ENCODE measurements around the gene ARSK.
"Not testable (repeated sequence)": the region's sequence is repeated elsewhere in the genome, so short reads cannot be mapped to it uniquely, and the experiment has no call there.

ARSK gene

DNA sequence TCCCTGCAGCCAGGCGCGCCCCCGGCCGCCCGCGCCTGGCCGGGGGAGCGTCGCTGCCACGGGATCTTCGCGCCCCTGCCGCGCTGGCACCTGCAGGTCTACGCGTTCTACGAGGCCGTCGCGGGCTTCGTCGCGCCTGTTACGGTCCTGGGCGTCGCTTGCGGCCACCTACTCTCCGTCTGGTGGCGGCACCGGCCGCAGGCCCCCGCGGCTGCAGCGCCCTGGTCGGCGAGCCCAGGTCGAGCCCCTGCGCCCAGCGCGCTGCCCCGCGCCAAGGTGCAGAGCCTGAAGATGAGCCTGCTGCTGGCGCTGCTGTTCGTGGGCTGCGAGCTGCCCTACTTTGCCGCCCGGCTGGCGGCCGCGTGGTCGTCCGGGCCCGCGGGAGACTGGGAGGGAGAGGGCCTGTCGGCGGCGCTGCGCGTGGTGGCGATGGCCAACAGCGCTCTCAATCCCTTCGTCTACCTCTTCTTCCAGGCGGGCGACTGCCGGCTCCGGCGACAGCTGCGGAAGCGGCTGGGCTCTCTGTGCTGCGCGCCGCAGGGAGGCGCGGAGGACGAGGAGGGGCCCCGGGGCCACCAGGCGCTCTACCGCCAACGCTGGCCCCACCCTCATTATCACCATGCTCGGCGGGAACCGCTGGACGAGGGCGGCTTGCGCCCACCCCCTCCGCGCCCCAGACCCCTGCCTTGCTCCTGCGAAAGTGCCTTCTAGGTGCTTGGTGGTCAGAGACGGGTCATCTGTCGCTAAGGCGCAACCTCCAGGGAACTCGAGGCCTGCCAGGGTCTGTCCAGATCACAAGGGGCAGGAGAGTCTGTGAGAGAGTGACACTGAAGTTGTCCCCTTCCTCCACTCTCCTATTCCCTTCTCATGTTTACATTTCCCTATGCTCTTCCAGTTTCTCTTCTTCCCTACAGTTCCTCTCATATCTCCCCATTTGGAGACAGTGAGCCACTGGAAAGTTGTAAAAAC, 66.3 kb downstream of the ARSK start:
- DNase-seq = peak in 4 of 56 donors; percentile 0 to 24 (median 8)

DNA sequence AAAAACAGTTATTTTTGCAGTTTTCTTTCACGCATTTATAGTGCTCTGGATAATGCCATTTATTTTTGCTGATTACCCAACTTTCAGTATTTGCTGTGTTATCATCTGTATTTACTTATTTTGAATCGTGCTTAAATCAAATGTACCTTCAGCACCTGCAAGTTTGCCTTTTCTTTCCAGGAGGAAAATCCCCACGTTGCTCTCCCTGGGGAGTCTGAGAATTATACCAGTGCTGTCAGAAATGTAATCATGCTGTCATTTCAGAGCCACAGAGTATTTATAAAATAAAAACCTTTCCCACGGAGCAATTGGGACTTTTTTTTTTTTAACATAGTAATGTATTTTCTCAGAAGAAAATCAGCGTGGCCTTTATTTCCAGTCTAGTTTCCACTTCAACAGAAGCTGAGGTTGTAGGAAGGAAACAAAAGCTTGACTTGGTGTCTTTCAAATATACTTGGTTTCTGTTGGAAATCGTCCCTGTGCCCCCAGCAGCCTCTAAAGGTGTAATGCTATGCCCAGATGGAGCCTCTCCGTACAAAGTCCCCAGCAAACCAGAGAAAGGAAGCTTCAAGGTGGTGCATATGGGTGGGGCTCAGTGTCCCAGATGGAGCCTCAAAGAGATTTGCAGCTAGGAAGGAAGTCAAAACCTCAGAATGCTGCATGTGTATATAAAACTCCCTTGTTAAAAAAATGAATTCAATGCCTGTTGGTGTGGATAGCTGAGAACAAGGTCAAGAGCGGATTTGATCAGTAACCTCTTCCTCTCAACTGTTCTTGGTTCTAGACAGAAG, 67.1 kb downstream of the ARSK start:
- DNase-seq = no peak

DNA sequence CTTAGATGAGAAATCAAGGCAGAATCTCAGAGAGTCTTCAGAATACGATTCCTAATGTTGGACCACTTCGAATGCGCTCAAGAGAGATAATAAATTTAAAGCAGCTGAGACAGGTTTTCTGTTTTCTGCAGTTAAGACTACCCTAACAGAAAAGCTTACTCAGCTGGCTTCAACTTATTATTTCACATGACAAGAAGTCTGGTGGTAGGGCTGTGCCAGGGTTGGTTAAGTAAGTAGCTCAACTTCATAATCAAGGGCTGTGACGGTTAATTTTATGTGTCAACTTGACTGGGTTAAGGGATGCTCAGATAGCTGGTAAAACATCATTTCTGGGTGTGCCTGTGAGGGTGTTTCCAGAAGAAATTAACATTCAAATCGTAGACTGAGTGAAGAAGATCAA, 68.8 kb downstream of the ARSK start:
- DNase-seq = no peak

DNA sequence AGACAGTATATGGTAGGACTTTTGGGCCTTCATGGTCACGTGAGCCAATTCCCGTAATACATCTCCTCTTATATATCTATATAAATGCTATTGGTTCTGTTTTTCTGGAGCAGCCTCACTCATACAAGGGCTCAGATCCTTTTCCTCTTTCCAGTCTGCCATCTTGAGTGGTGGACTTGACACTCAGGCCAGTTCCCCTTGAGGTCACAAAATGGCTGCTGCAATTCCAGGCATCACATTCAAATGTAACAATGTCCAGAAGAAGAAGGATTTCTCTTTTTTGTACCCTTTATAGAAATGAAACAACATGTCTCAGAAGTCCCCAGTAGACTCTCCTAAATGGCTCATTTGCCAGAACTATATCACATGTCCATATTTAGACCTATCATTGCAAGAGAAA, 69.5 kb downstream of the ARSK start:
- DNase-seq = no peak

DNA sequence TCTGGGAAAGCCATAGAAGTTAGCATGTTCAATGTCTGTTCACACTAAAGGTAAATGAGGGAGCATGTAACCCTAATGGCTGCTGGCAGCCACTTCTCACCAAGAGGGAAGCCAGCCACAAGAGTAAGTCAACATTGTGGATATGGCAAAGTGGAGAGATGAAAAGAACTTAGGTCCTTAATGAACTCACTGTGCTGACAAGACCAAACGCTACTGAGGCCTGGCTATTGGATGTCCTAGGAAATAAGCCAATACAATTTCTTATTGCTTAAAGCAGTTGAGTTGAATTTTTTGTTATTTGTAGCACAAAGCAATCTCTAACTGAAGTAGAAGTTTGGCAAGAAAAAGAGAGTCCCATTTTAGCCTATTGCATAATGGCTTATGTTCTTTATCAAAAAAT, 71.8 kb downstream of the ARSK start:
- DNase-seq = no peak

DNA sequence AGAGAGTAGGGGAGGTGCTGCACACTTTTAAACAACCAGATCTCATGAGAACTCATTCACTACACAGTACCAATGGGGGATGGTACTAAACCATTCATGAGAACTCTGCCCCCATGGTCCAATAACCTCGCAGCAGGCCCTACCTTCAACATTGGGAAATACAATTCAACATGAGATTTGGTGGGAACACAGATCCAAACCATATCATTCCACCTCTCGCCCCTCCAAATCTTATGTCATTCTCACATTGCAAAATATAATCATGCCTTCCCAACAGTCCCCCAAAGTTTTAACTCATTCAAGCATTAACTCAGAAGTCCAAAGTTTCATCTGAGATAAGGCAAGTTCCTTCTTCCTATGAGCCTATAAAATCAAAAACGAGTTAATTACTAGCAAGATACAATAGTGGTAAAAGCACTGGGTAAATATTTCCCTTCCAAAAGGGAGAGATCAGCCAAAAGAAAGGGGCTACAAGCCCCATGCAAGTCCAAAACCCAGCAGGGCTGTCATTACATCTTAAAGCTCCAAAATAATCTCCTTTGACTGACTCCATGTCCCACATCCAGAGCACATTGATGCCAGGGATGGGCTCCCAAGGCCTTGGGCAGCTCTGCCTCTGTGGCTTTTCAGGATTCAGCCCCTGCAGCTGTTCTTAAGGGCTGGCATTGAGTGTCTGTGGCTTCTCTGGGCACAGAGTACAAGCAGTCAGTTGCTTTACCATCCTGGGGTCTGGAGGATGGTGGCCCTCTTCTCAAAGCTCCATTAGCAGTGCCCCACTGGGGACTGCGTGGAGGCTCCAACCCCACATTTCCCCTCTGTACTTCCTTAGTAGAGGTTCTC, 73.3 kb downstream of the ARSK start:
- DNase-seq = no peak

DNA sequence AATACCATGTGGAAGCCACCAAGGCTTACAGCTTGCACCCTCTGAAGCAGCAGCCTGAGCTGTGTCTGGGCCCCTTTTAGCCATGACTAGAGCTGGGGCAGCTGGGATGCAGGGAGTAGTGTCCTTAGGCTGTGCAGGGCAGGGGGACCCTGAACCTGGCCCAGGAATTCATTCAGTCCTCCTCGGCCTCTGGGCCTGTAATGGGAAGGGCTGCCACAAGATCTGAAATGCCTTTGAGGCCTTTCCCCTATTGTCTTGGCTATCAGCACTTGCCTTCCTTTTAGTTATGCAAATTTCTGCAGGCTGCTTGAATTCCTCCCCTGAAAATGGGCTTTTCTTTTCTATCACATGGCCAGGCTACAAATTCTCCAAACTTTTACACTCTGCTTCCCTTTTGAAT, 74.0 kb downstream of the ARSK start:
- no peak for DNase-seq

DNA sequence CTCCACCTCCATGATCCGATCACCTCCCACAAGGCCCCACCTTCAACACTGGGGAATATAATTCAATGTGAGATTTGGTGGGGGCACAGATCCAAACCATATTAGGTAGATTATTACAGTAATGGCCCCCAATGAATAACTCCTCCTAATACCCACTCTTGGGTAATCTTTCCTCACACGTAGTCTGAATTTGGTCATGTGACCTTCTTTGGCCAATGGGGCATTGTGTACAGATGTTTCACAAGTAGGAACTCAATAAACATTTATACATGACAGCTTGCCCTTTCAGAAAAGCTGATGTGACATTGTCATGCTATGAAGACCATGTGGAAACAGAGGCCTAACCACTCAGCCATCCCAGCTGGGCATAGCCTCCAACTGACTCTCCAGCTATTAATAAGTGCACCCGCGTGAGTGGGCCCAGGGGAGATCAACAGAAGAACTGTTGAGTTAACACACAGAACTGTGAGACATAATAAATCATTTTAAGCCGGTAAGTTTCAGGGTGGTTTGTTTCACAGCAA, 75.6 kb downstream of the ARSK start:
- DNase-seq = no peak

DNA sequence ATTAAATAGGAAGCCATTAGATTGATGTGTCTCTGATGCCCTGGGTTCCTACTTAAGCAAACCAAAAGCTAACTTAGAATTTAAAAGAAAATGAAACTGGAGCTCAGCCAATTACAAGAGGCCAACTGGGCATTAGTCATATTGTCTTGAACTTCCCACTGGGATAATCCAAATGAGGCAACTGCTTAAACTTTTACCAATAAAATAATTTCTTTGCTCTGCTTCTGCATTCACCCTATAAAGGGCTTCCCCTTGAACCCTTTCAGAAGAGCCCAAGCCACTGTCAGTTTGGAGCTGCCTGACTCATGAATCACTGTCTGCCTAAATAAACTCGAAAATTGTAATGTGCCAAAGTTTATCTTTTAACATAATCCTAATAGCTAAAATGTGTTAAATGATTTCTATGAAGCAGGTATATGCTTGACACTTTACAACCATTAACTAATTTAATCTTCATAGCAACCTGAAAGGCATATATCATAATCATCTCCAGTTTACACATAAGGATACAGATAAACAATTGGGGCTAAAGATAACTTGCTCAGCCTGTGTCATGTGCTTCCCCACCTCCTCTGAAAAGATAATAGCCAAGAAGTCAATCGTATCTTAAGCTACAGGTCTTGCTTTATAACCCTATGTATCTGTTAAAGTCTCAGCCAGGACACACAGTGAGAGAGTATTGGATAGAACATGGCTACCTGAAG, 76.5 kb downstream of the ARSK start:
- no peak for DNase-seq

DNA sequence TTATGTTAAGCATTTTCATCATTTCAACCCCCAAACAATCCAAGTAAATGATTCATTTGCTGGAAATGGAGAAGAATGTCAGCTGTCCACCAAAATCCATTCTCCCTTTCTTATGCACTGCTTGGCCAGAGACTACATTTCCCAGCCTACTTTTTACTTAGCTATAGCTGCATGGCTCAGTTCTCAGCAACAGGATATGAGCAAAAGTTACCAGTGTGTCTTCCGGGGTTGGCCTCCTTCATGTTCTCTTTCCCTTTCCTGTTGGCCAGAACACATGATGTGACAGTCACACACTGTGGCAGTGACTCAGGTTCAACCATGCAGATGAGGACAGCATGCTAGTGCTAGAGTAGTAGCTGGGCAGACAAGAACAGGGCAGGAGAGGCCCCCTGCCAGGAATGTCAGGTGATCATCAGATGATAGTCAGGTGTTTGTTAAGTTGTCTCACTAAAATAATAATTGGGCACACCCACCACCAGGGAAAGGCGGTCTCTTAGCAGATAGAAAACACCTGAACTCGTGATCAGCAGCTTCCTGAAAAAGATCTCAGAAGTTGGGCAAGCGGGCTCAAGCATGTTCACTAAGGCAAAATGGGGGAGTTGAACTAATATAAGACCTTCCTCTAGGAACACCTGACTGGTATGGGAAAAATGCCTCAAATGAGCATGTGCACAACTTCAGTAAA, 77.2 kb downstream of the ARSK start:
- DNase-seq = no peak

DNA sequence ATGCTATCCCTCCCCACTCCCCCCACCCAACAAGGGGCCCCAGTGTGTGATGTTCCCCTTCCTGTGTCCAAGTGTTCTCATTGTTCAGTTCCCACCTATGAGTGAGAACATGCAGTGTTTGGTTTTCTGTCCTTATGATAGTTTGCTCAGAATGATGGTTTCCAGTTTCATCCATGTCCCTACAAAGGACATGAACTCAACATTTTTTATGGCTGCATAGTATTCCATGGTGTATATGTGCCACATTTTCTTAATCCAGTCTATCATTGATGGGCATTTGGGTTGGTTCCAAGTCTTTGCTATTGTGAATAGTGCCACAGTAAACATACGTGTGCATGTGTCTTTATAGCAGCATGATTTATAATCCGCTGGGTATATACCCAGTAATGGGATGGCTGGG, 78.0 kb downstream of the ARSK start:
- not testable (repeated sequence) for DNase-seq

DNA sequence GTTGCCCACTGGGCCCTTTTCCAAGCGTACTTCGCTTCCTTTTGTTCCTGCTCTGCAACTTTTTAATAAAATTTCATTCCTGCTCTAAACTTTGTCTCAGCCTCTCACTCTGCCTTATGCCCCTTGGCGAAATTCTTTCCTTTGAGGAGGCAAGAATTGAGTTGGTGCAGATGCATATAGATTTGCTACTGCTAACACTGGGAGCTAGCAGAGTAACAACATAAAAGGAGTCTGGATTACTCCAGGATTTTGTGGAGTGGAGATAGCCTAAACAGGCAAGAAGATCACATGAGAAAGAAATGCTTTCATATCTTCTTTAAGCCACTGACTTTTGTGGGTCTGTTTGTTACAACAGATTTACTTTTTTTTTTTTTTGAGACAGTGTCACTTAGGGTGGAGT, 78.8 kb downstream of the ARSK start:
- DNase-seq = no peak

DNA sequence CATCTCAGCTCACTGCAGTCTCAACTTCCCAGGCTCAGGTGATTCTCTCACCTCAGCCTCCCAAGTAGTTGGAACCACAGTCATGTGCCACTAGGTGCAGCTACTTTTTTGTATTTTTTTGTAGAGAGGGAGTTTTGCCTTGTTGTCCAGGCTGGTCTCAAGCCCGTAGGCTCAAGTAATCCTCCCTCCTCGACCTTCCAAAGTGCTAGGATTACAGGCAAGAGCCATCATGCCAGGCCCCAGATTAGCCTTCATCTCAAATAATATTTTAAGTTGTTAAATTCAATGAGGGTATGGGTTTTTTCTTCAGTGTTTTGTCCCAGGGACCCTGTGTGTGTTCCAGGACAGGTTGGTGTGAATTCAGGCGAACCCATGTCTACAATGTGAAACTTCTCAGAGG, 79.2 kb downstream of the ARSK start:
- DNase-seq = no peak

DNA sequence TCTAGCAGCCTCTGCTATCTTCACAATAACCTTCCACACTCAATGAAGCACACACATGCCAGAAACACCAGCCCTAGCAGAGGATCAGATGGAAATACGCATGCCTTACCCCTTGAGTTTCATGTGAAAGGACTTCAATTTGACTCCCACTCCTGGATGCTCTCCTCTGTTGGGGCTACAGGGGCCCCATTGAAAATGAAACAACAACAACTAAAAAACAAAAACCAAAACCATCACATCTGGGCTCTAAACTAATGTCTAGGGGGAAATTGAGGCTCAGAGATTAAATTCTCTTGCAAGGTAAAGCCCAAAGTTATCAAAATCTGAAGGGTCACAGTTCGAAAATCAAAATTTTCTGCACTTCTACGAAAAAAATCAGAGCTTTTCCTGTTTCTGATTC, 83.7 kb downstream of the ARSK start:
- no peak for DNase-seq

DNA sequence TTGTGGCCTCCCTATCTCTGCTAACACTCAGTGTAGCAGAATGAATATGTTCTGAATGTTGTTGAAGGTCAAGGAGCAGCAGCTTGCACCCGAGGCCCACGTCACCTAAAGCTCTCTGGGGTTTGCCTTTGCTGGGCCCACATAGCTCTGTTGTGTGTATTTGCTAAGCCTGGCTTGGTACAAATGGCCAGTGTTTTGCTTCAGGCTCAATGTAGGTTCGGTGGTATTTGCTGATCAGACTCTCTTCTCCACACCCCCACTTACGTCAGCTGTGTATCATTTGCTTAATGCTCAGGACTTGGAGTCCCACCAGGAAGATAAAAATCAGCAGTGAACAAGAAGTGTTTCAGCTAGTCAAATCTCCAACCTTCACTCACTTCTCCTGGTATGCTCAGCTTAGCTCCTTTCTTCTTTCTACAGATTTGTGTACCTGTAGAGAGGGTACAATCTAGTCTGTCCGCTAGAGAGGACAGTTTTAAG, 86.9 kb downstream of the ARSK start:
- DNase-seq = no peak

DNA sequence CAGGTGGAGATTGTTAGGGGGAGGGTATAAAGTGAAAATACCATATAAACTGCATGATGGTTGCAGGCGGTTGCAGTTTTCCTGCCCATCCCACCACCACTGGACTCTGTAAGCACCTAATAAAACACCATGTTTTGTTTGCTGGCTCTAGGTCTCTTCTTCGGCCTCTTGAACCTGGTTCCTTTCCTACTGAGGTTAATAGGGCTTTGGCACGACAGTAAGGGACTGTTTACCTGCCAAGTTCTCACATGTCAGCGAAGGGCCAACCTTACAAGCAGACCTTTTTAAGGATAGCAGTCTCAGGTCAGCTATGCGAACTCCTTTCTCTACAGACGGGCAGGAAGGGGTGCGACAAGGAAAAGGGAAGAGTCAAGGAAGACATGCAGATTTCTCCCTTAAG, 88.3 kb downstream of the ARSK start:
- no peak for DNase-seq

DNA sequence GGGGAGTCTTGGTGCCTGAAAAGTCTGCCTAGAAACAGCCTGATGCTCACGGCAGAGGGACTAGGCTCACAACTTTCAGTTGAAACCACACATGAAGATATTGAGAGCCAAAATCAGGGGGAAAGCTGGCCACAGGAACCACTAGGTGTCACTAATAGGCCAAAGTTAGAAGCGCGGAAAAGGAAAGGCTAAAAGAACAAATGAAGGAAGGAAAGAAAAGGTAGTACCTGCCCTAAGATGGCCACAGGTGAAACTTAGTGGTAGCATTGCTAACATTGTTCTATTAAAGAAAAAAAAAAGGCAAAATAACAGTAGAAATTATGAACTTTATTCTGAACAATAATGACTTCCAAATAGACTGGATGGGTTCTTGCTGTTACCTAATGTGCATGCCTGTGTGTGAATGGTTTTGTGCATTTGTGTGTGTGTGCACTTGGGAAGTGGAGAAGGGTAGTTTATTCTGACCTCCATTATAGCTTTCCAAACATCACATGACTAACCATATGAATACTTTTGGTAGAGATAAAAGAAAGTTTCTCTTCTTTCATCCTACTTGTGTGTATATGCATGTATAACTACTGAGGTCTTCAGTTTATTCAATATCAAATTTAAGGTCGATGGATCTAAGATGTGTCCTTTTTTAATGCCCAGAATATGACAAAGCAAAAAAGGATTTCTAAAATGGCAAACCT, 89.6 kb downstream of the ARSK start:
- DNase-seq = peak in 18 of 56 donors; percentile 5 to 55 (median 20)

DNA sequence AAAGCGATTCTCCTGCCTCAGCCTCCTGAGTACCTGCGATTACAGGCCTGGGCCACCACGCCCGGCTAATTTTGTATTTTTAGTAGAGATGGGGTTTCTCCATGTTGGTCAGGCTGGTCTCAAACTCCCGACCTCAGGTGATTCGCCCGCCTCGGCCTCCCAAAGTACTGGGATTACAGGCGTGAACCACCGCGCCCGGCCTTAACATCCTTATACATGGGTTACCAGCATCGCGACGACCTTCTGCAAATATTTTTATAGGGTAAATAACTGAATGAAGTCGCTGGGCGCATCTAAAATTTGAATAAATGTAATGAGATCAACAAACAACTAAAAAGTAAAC, 91.3 kb downstream of the ARSK start:
- peak in 1 of 56 donors; percentile 33 for DNase-seq
